Adrenal gland (tissue), 5 donors: ENCODE data around the gene CBX5.

Source experiments
- CTCF ChIP-seq, 6 experiments: fragments of 450-650 bp in 4 of 6; fragments of 200-600 bp in 2 of 6; sonication (generic) in 1 of 6; IDR thresholded peaks; 1 replicate in 5 of 6; 2 replicates in 1 of 6; pipeline versions ENCODE4 v1.5.1 to v1.8.0; 2016 to 2021; ENCODE audit warnings: antibody characterized with exemption in 6 of 6, mild to moderate bottlenecking in 2 of 6, moderate library complexity in 1 of 6
- POLR2A ChIP-seq, 2 donors: fragments of 450-650 bp; IDR thresholded peaks; one replicate each; pipeline ENCODE4 v1.6.1; 2017; ENCODE audit warnings: antibody characterized with exemption in 2 of 2, mild to moderate bottlenecking in 2 of 2, moderate library complexity in 1 of 2
- donor health status: DM: no; HTN: no; CAD: no.

- no peak for TF ChIP-seq CTCF (IDR thresholded peaks at IDR 0.05)
- no peak for TF ChIP-seq POLR2A (IDR thresholded peaks at IDR 0.05)
Measured at GRCh38 chr12:54230555-54230954, 49.4 kb downstream of the CBX5 start.
